Effector memory CD4-positive, alpha-beta T cell (primary cell): Measurements from ENCODE around the gene CYP4F12.

ENCODE experiments used
- DNase-seq, 3 donors: peaks; one replicate each; pipeline ENCODE4 v3.0.0-alpha.2; 2020
- H3K27ac ChIP-seq: 2 replicates; pipeline ENCODE4 v1.7.0; 2013; ENCODE audit warnings: mild to moderate bottlenecking, low read length, moderate library complexity; ENCODE audit not compliant: insufficient read depth, poor library complexity, severe bottlenecking
- H3K27me3 ChIP-seq: replicated peaks from 2 replicates; pipeline ENCODE4 v1.7.0; 2013; ENCODE audit warnings: mild to moderate bottlenecking, low read length; ENCODE audit not compliant: insufficient read depth, control insufficient read depth, poor library complexity, severe bottlenecking
- H3K36me3 ChIP-seq: 2 replicates; pipeline ENCODE4 v1.7.0; 2013; ENCODE audit warnings: mild to moderate bottlenecking, low read length, moderate library complexity; ENCODE audit not compliant: control insufficient read depth, insufficient read depth
- H3K4me1 ChIP-seq: 2 replicates; pipeline ENCODE4 v1.7.0; 2013; ENCODE audit warnings: low read length, mild to moderate bottlenecking; ENCODE audit not compliant: control insufficient read depth, insufficient read depth, poor library complexity, severe bottlenecking
- H3K4me3 ChIP-seq: 2 replicates; pipeline ENCODE4 v1.7.0; 2013; ENCODE audit warnings: low read length, low read depth, mild to moderate bottlenecking; ENCODE audit not compliant: insufficient read depth, poor library complexity, severe bottlenecking
- H3K9me3 ChIP-seq: 2 replicates; pipeline ENCODE4 v1.7.0; 2013; ENCODE audit warnings: mild to moderate bottlenecking, low read length, moderate library complexity; ENCODE audit not compliant: control insufficient read depth
- total RNA-seq, 3 donors: gene quantifications; one replicate each; lab custom pipeline; 2026; lab: John Stamatoyannopoulos, UW

The CYP4F12 gene, protein sequence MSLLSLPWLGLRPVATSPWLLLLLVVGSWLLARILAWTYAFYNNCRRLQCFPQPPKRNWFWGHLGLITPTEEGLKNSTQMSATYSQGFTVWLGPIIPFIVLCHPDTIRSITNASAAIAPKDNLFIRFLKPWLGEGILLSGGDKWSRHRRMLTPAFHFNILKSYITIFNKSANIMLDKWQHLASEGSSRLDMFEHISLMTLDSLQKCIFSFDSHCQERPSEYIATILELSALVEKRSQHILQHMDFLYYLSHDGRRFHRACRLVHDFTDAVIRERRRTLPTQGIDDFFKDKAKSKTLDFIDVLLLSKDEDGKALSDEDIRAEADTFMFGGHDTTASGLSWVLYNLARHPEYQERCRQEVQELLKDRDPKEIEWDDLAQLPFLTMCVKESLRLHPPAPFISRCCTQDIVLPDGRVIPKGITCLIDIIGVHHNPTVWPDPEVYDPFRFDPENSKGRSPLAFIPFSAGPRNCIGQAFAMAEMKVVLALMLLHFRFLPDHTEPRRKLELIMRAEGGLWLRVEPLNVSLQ
- total RNA-seq: 0.35 to 1.5 (median 1.2) reads per million in 3 donors

DNA sequence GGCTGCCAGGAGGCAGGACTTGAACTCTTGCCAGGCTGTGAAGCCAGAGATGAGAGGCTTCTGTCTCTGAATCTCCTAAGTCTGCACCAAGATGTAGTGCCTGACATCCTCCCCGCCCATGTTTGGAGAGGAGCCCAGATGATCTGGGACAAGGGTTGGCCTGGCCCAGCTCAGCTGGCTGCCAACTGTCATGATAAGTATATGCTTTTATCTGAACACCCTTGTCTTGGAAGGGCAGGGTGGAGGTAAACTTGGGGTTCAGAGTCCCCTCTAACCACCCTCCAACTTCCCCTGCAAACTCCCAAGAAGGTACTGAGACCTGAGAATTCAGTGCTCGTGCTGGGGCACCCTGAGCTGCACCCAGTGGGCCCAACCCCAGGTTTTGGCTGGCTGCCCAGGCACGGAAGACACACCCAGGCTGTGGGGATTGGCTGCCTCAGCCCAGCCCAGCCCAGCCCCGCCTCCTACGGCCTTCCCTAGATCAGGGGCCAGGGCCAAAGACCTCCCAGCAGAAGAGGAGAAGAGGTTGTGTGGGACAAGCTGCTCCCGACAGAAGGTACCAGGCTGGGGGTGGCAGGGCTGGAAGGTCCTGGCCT is at the start of gene CYP4F12:
CYP4F12 (plus strand) TSS at position 508 of the 596 bp plus-strand sequence. CDS start 443 bp downstream, outside the sequence.
- DNase-seq: no peak
- Histone ChIP-seq H3K36me3 (no peaks in the 10 kb centered on the region), H3K27ac (peak within 1 kb of the TSS; percentile 8), H3K27me3 (no peaks in the 10 kb centered on the region), H3K4me3 (no peak within 1 kb of the TSS), H3K4me1 (peaks cover 13% of the 10 kb centered on the region), H3K9me3 (no peaks in the 10 kb centered on the region)

DNA sequence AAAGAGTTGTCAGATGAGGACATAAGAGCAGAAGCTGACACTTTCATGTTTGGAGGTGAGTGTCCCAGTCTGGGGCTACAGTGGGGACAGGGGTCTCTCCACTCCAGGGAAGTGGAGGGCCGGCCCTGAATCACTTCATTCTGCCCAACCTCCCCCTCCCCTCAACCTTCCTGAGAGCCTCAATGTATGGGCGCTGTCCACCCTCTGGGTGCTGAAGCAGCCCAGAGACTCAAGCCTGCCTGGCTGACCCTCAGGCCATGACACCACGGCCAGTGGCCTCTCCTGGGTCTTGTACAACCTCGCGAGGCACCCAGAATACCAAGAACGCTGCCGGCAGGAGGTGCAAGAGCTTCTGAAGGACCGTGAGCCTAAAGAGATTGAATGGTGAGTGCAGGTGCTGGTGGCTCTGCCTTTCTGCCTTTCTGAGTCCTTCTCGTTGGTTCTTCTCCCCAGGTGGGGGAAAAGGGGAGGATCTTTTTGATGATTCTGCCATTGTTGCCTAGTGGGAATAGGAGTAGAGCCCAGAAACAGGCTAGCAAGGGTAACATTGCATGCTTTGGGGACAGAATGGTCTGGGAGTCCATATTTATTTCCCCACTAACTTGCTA is 49.1 kb upstream of the CYP4F12 start:
- no peaks in the 10 kb centered on the region for H3K4me1 ChIP-seq
- no peak overlapping the region for H3K27ac ChIP-seq
- peaks cover 6% of the 10 kb centered on the region for H3K27me3 ChIP-seq
- no peaks in the 10 kb centered on the region for H3K36me3 ChIP-seq
- no peaks in the 10 kb centered on the region for H3K9me3 ChIP-seq
- H3K4me3 ChIP-seq: no peak overlapping the region
- no peak for DNase-seq

DNA sequence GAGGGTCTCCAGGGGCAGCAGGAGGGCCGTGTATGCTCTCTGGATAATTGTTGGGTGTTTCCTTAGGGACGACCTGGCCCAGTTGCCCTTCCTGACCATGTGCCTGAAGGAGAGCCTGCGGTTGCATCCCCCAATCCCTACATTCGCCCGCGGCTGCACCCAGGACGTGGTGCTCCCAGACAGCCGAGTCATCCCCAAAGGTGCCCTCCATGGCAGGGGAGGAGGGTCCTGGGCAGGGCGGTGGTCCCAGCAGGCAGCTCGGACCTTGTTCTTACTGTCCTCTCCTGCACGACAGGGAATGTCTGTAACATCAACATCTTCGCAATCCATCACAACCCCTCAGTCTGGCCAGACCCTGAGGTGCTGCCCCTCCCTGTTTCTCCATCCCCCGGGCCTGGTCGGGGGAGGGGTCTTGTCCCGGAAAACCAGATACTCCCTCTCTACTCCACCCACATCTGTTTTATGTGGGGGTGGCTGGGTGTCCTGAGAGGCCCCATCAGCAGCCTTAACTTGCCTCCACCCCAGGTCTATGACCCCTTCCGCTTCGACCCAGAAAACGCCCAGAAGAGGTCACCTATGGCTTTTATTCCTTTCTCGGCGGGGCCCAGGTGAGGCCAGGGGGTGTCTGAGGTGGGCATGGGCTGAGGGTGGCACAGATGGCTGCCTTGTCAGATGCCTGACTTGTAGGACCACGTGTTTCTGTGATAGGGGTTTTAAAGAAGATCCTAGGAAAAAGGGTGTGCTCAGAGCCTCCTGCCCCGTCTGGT is 44.5 kb upstream of the CYP4F12 start:
- Histone ChIP-seq H3K4me3 (no peak overlapping the region), H3K4me1 (peaks cover 3% of the 10 kb centered on the region), H3K27me3 (no peaks in the 10 kb centered on the region), H3K27ac (no peak overlapping the region), H3K36me3 (no peaks in the 10 kb centered on the region), H3K9me3 (no peaks in the 10 kb centered on the region)
- no peak for DNase-seq

DNA sequence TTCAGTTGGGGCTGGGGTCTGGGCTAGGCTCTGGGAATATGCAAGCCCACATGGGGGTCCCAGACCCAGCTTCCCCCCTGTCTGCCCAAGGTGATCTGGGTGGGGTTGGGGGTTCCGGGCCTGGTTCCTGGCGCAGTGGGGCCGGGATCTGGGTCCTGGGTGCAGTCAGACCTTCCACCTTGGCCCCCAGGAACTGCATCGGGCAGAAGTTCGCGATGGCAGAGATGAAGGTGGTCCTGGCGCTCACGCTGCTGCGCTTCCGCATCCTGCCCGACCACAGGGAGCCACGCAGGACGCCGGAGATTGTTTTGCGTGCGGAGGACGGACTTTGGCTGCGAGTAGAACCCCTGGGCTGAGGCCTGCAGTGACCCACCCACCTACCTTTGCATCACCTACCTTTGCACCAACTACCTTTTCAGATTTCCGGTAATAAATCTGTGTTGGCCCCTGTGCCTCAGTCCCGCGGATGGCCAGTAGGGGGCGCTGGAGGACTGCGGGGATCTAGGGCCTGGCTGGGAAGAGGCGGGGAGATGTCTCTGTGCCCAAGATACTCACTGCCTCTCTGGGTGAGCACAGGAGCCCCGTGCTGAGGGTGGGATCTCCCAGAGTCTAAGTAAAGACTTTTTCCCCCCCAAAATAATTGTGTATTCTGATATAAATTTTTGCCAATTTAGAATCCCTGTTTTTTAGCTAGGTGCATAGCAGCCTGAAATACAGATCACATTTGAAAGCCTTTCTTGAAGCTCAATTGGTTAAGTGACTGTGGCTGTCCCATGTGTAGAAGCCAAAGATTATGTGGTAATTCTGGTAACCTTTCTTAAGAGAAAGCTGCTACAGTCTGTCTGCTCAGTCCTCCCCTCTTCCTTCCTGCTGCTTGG is 43.6 kb upstream of the CYP4F12 start:
- peak; percentile 64 to 83 (median 79) for DNase-seq
- Histone ChIP-seq H3K36me3 (no peaks in the 10 kb centered on the region), H3K4me3 (no peak overlapping the region), H3K27ac (no peak overlapping the region), H3K4me1 (peaks cover 3% of the 10 kb centered on the region), H3K27me3 (no peaks in the 10 kb centered on the region), H3K9me3 (no peaks in the 10 kb centered on the region)

DNA sequence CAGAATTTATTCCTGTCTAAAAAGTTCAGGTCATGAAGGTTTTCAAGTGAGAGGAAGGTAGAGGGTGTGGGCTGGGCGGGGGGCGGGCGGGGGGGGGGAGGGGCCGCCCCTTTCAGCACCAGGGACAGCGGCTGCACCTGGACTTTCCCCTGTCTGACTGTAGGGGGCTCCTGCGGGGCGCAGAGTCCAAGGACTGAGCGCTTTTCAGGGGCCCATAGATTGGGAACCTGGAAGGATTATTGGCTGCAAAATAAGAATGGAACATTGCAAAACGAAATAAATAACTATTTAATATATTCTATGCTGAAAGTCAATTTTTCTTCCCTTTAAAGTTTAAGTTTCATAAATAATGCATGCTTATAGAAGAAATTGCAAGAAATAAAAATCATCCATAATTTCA is 41.1 kb upstream of the CYP4F12 start:
- Histone ChIP-seq H3K4me1 (peaks cover 3% of the 10 kb centered on the region), H3K9me3 (no peaks in the 10 kb centered on the region), H3K27ac (no peak overlapping the region), H3K36me3 (no peaks in the 10 kb centered on the region), H3K27me3 (no peaks in the 10 kb centered on the region), H3K4me3 (no peak overlapping the region)
- DNase-seq: peak in 1 of 3 donors; percentile 12

DNA sequence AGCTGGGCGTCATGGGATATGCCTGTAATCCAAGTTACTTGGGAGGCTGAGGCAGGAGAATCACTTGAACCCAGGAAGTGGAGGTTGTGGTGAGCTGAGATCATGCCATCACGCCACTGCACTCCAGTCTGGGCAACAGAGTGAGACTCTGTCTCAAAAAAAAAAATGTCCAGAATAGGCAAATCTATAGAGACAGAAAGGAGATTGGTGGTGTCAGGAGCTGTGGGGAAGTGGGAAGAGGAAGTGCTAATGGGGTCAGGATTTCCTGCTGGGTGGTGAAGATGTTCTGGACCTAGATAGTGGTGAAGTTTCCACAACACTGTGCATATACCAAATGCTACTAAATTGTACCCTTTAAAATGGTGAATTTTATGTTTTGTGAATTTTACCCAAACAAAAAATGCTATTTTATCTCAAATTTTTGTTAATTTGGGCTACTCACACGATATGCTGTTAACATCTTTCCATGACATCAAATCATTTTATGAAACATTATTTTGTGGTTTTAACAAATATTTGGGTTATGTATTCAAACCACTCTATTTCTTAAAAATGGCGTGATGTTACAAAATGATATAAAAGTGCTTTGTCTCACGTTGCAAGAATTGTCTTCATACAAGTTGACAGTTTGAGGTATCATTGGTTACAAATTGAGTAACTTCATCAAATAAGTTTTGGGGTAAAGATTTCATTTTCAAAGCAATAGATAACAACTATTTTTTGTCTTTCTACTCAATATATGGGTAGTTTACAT is 39.6 kb upstream of the CYP4F12 start:
- Histone ChIP-seq H3K36me3 (no peaks in the 10 kb centered on the region), H3K27me3 (no peaks in the 10 kb centered on the region), H3K27ac (no peak overlapping the region), H3K9me3 (no peaks in the 10 kb centered on the region), H3K4me1 (peaks cover 3% of the 10 kb centered on the region), H3K4me3 (no peak overlapping the region)
- DNase-seq: no peak

DNA sequence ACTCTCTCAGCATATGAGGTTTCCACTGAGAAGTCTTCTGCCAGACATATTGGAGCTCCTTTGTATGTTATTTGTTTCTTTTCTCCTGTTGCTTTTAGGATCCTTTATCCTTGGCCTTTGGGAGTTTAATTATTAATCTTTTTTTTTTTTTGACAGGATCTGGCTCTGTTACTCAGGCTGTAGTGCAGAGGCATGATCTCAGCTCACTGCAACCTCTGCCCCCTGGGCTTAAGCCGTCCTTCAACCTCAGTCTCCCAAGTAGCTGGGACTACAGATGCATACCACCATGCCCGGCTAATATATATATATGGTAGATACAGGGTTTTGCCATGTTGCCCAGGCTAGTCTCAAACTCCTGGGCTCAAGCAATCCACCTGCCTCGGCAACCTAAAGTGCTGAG is 38.8 kb upstream of the CYP4F12 start:
- H3K4me1 ChIP-seq: peaks cover under 1% of the 10 kb centered on the region
- H3K27ac ChIP-seq: no peak overlapping the region
- DNase-seq: no peak
- H3K9me3 ChIP-seq: no peaks in the 10 kb centered on the region
- no peaks in the 10 kb centered on the region for H3K36me3 ChIP-seq
- H3K27me3 ChIP-seq: no peaks in the 10 kb centered on the region
- no peak overlapping the region for H3K4me3 ChIP-seq

DNA sequence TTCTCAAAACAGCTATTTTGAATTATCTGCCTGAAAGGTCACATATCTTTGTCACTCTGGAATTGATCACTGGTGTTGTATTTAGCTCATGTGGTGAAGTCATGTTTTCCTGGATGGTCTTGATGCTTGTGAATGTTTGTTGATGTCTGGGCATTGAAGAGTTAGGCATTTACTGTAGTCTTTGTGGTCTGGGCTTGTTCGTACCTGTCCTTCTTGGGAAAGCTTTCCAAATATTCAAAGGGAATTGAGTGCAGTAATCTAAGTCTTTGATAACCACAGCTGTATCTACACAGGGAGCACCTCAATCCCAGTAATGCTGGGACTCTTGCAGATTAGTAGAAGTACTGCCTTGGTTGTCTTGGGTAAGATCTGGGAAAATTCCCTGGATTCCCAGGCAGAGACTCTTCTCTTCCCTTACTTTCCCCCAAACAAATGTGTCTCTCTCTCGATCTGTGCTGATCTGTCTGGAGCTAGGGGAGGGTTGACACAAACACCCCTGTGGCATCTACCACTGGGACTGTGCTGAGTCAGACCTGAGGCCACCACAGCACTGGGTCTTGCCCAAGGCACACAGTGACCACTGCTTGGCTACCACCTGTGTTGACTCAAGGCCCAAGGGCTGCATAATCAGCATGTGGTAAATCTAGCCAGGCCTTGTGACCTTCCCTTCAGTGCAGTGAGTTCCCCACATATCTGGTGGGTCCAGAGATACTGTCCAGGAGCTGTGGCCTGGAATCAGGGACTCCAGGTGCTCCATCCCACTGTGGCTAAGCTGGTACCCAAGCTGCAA is 37.7 kb upstream of the CYP4F12 start:
- H3K27ac ChIP-seq: no peak overlapping the region
- no peaks in the 10 kb centered on the region for H3K9me3 ChIP-seq
- H3K36me3 ChIP-seq: no peaks in the 10 kb centered on the region
- H3K4me3 ChIP-seq: no peak overlapping the region
- no peak for DNase-seq
- no peaks in the 10 kb centered on the region for H3K4me1 ChIP-seq
- no peaks in the 10 kb centered on the region for H3K27me3 ChIP-seq
